Measurements from ENCODE around the gene INO80B. TPM values are rescaled to one million over a fixed set of nuclear protein-coding genes. Genes with fewer than 3 reads are reported as not detected.
A peak's percentile ranks its signal among the peaks of the same experiment; 100 is the strongest.

INO80B gene
- total RNA-seq, 1 donor from 2014 or later, result 38.4 TPM

- ATAC-seq, result no peak
- TF ChIP-seq CTCF (IDR thresholded peaks at IDR 0.05), result no peak
- intact Hi-C loops (cut with DNase I), result no loop called here
- Histone ChIP-seq H3K27me3 (ENCODE audit: low read depth) (peaks cover 29% of the 10 kb centered on the region), H3K27ac (peak overlapping the region; percentile 85), H3K36me3 (peaks cover 16% of the 10 kb centered on the region), H3K4me1 (peaks cover 65% of the 10 kb centered on the region), H3K4me3 (peak overlapping the region; percentile 68), H3K9me3 (no peaks in the 10 kb centered on the region)
- DNase-seq, result no peak
Observed at GRCh38 chr2:74503506-74504475, 48.9 kb downstream of the INO80B start.

GRCh38 chr2:74504591-74504990 is 49.7 kb downstream of the INO80B start:
- peaks cover 57% of the 10 kb centered on the region for H3K4me1 ChIP-seq
- peaks cover 22% of the 10 kb centered on the region for H3K27me3 ChIP-seq (ENCODE audit: low read depth)
- no peak for TF ChIP-seq CTCF (IDR thresholded peaks at IDR 0.05)
- no peak overlapping the region for H3K4me3 ChIP-seq
- intact Hi-C loops (cut with DNase I), result no loop called here
- no peak overlapping the region for H3K27ac ChIP-seq
- no peak for DNase-seq
- H3K36me3 ChIP-seq, result peaks cover 16% of the 10 kb centered on the region
- no peak for ATAC-seq
- H3K9me3 ChIP-seq, result no peaks in the 10 kb centered on the region

- ATAC-seq, result no peak
- Histone ChIP-seq H3K36me3 (peaks cover 16% of the 10 kb centered on the region), H3K4me1 (peaks cover 54% of the 10 kb centered on the region), H3K27me3 (ENCODE audit: low read depth) (peaks cover 21% of the 10 kb centered on the region), H3K4me3 (peak overlapping the region; percentile 77), H3K9me3 (no peaks in the 10 kb centered on the region), H3K27ac (no peak overlapping the region)
- TF ChIP-seq CTCF (IDR thresholded peaks at IDR 0.05), result no peak
- intact Hi-C loops (cut with DNase I), result no loop called here
- DNase-seq, result no peak
Observed at GRCh38 chr2:74505448-74506246, 50.8 kb downstream of the INO80B start.

GRCh38 chr2:74507145-74507925 is 52.4 kb downstream of the INO80B start, which contains the start of gene PCGF1:
Gene PCGF1, minus strand, starts transcription at chr2:74507695. Its CDS starts 27 bp downstream, at chr2:74507668.
- H3K4me3 ChIP-seq, result peak within 1 kb of the TSS; percentile 77
- peak within 1 kb of the TSS; percentile 99 for H3K27ac ChIP-seq
- H3K4me1 ChIP-seq, result peaks cover 48% of the 10 kb centered on the region
- peak; percentile 44 for TF ChIP-seq CTCF (IDR thresholded peaks at IDR 0.05)
- H3K27me3 ChIP-seq (ENCODE audit: low read depth), result peaks cover 31% of the 10 kb centered on the region
- peaks cover 16% of the 10 kb centered on the region for H3K36me3 ChIP-seq
- peak; percentile 99 for DNase-seq
- ATAC-seq, result peak; percentile 95 to 96
- H3K9me3 ChIP-seq, result no peaks in the 10 kb centered on the region
- intact Hi-C loops (cut with DNase I), result no loop called here

Other genes with a start within 250 kb of the INO80B start
- 4.2 TPM for gene SLC4A5, start 111.7 kb upstream of the INO80B start, total RNA-seq
- 142 TPM for gene DCTN1, start 74.8 kb upstream of the INO80B start, total RNA-seq
- 10.0 TPM for gene C2orf81, start 33.5 kb upstream of the INO80B start, total RNA-seq
- 14.5 TPM for gene WDR54, start 33.4 kb upstream of the INO80B start, total RNA-seq
- gene RTKN, start 13.2 kb upstream of the INO80B start, total RNA-seq, result 27.5 TPM
- gene WBP1, start 3.4 kb downstream of the INO80B start, total RNA-seq, result 60.1 TPM
- gene MOGS, start 10.3 kb downstream of the INO80B start, total RNA-seq, result 50.9 TPM
- 81.3 TPM for gene MRPL53, start 17.6 kb downstream of the INO80B start, total RNA-seq
- gene CCDC142, start 27.9 kb downstream of the INO80B start, total RNA-seq, result 20.2 TPM
- gene TTC31, start 28.0 kb downstream of the INO80B start, total RNA-seq, result 23.0 TPM
- gene LBX2, start 44.5 kb downstream of the INO80B start, total RNA-seq, result 1.5 TPM
- gene PCGF1, start 52.6 kb downstream of the INO80B start, total RNA-seq, result 28.4 TPM
- not detected for gene TLX2, start 59.4 kb downstream of the INO80B start, total RNA-seq
- gene DQX1, start 71.1 kb downstream of the INO80B start, total RNA-seq, result 0.44 TPM
- 122 TPM for gene AUP1, start 74.6 kb downstream of the INO80B start, total RNA-seq
- gene HTRA2, start 74.8 kb downstream of the INO80B start, total RNA-seq, result 34.3 TPM
- gene LOXL3, start 98.9 kb downstream of the INO80B start, total RNA-seq, result 12.1 TPM
- 38.4 TPM for gene DOK1, start 99.6 kb downstream of the INO80B start, total RNA-seq
- 1.8 TPM for gene M1AP, start 193.2 kb downstream of the INO80B start, total RNA-seq
- 12.0 TPM for gene SEMA4F, start 199.2 kb downstream of the INO80B start, total RNA-seq

Data from lower lobe of right lung (tissue), 2 donors.